WTC11 (cell line): ENCODE measurements around the gene IL20RB. TPM values are rescaled to one million over a fixed set of nuclear protein-coding genes. Genes with fewer than 3 reads are reported as not detected.

Experiments
- ATAC-seq: fragments of 200-7000 bp; cut with Tn5 transposase; 2 replicates; pipeline ENCODE4 v1.10.0; 2021; ENCODE audit warnings: mild to moderate bottlenecking, moderate library complexity
- CTCF ChIA-PET: fragments of 300-600 bp; sonication (Branson Sonifier 250); formaldehyde crosslinking; loops from one replicate; lab custom pipeline; 2021; ENCODE audit warnings: antibody characterized with exemption; lab: Charles Lee
- POLR2A ChIA-PET: fragments of 350-600 bp; sonication (Branson Sonifier 250); formaldehyde crosslinking; loops from one replicate; lab custom pipeline; 2021; ENCODE audit warnings: antibody characterized with exemption; lab: Charles Lee
- DNase-seq: peaks from one replicate; pipeline ENCODE4 v3.0.0; 2021; ENCODE audit warnings: low spot score
- H3K27ac Mint-ChIP-seq: 2 replicates; pipeline ENCODE4 v1.8.0; 2021; ENCODE audit warnings: mixed read lengths
- H3K27me3 Mint-ChIP-seq: 2 replicates; pipeline ENCODE4 v1.8.0; 2021; ENCODE audit warnings: low read depth, mild to moderate bottlenecking, moderate library complexity, mixed read lengths
- H3K36me3 Mint-ChIP-seq: 2 replicates; pipeline ENCODE4 v1.8.0; 2021; ENCODE audit warnings: mixed read lengths
- H3K4me1 Mint-ChIP-seq: 2 replicates; pipeline ENCODE4 v1.8.0; 2022; ENCODE audit warnings: mixed read lengths
- H3K4me3 Mint-ChIP-seq: 2 replicates; pipeline ENCODE4 v1.8.0; 2021; ENCODE audit warnings: mild to moderate bottlenecking, moderate library complexity, mixed read lengths
- H3K9me3 Mint-ChIP-seq: 2 replicates; pipeline ENCODE4 v1.8.0; 2021; ENCODE audit warnings: mixed read lengths
- ARID4B ChIP-seq: sonication (generic); formaldehyde crosslinking; IDR thresholded peaks from 2 replicates; pipeline ENCODE4 v1.8.0; 2023; ENCODE audit warnings: missing genetic modification reagents, mild to moderate bottlenecking, borderline replicate concordance
- CREM ChIP-seq: sonication (generic); formaldehyde crosslinking; IDR thresholded peaks from 2 replicates; pipeline ENCODE4 v1.8.1; 2022; ENCODE audit warnings: mild to moderate bottlenecking, missing genetic modification reagents, moderate library complexity
- ERG ChIP-seq: fragments of 250-450 bp; sonication (Bioruptor Pico); IDR thresholded peaks from 2 replicates; pipeline ENCODE4 v1.8.0; 2021; ENCODE audit warnings: mild to moderate bottlenecking
- GABPB1 ChIP-seq: sonication (generic); formaldehyde crosslinking; IDR thresholded peaks from 2 replicates; pipeline ENCODE4 v1.8.1; 2023; ENCODE audit warnings: mild to moderate bottlenecking, missing genetic modification reagents
- HMGXB4 ChIP-seq: sonication (generic); formaldehyde crosslinking; IDR thresholded peaks from 2 replicates; pipeline ENCODE4 v1.8.1; 2023; ENCODE audit warnings: mild to moderate bottlenecking, moderate library complexity, missing genetic modification reagents
- MXD4 ChIP-seq: fragments of 250-450 bp; sonication (Bioruptor Pico); IDR thresholded peaks from 2 replicates; pipeline ENCODE4 v1.8.0; 2021; ENCODE audit warnings: mild to moderate bottlenecking, moderate library complexity, borderline replicate concordance
- NFATC4 ChIP-seq: fragments of 250-450 bp; sonication (Bioruptor Pico); IDR thresholded peaks from 2 replicates; pipeline ENCODE4 v1.9.0; 2021; ENCODE audit warnings: mild to moderate bottlenecking
- NR3C1 ChIP-seq: sonication (generic); formaldehyde crosslinking; conservative IDR thresholded peaks from 2 replicates; pipeline ENCODE4 v1.8.1; 2023; ENCODE audit warnings: low read depth, mild to moderate bottlenecking, missing genetic modification reagents
- USF1 ChIP-seq: sonication (generic); formaldehyde crosslinking; IDR thresholded peaks from 2 replicates; pipeline ENCODE4 v1.8.0; 2022; ENCODE audit warnings: mild to moderate bottlenecking, missing genetic modification reagents
- ZNF232 ChIP-seq: sonication (generic); formaldehyde crosslinking; IDR thresholded peaks from 2 replicates; pipeline ENCODE4 v1.8.0; 2022; ENCODE audit warnings: mild to moderate bottlenecking, missing genetic modification reagents
- ZNF317 ChIP-seq: sonication (generic); formaldehyde crosslinking; IDR thresholded peaks from 2 replicates; pipeline ENCODE4 v1.8.1; 2023; ENCODE audit warnings: low read depth, mild to moderate bottlenecking, moderate library complexity, missing genetic modification reagents, borderline replicate concordance
- ZNF423 ChIP-seq: fragments of 250-450 bp; sonication (Bioruptor Pico); IDR thresholded peaks from 2 replicates; pipeline ENCODE4 v2.1.2; 2022; ENCODE audit warnings: mild to moderate bottlenecking, moderate library complexity
- total RNA-seq: library from RNA; stranded (reverse); gene quantifications from 3 replicates; pipeline ENCODE4 v1.2.3, GENCODE V29; 2021
- TF ChIP-seq, protein P1 (sequence below): sonication (generic); formaldehyde crosslinking; IDR thresholded peaks from 2 replicates; pipeline ENCODE4 v1.8.0; 2022; ENCODE audit warnings: mild to moderate bottlenecking, missing genetic modification reagents
- TF ChIP-seq, protein P2 (sequence below): sonication (generic); formaldehyde crosslinking; IDR thresholded peaks from 2 replicates; pipeline ENCODE4 v1.8.1; 2022; ENCODE audit warnings: missing genetic modification reagents, borderline replicate concordance
- TF ChIP-seq, protein P3 (sequence below): sonication (generic); formaldehyde crosslinking; conservative IDR thresholded peaks from 2 replicates; pipeline ENCODE4 v1.8.1; 2023; ENCODE audit warnings: mild to moderate bottlenecking, low read depth, missing genetic modification reagents, moderate library complexity
- TF ChIP-seq, protein P4 (sequence below): sonication (generic); formaldehyde crosslinking; IDR thresholded peaks from 2 replicates; pipeline ENCODE4 v1.8.1; 2022; ENCODE audit warnings: low read depth, missing genetic modification reagents, borderline replicate concordance

IL20RB gene
- total RNA-seq, 1 experiment from 2014 or later: 2.3 TPM

GRCh38 chr3:137008131-137008530 is 50.3 kb downstream of the IL20RB start:
- TF ChIP-seq ERG (no peak), ZNF232 (CRISPR knock-in tag) (no peak), MXD4 (CRISPR knock-in tag) (no peak), ARID4B (no peak), CREM (CRISPR knock-in tag) (no peak), HMGXB4 (no peak), ZNF423 (CRISPR knock-in tag) (no peak)
- TF ChIP-seq, protein P1, sequence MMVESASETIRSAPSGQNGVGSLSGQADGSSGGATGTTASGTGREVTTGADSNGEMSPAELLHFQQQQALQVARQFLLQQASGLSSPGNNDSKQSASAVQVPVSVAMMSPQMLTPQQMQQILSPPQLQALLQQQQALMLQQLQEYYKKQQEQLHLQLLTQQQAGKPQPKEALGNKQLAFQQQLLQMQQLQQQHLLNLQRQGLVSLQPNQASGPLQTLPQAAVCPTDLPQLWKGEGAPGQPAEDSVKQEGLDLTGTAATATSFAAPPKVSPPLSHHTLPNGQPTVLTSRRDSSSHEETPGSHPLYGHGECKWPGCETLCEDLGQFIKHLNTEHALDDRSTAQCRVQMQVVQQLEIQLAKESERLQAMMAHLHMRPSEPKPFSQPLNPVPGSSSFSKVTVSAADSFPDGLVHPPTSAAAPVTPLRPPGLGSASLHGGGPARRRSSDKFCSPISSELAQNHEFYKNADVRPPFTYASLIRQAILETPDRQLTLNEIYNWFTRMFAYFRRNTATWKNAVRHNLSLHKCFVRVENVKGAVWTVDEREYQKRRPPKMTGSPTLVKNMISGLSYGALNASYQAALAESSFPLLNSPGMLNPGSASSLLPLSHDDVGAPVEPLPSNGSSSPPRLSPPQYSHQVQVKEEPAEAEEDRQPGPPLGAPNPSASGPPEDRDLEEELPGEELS: no peak
- TF ChIP-seq, protein P2, sequence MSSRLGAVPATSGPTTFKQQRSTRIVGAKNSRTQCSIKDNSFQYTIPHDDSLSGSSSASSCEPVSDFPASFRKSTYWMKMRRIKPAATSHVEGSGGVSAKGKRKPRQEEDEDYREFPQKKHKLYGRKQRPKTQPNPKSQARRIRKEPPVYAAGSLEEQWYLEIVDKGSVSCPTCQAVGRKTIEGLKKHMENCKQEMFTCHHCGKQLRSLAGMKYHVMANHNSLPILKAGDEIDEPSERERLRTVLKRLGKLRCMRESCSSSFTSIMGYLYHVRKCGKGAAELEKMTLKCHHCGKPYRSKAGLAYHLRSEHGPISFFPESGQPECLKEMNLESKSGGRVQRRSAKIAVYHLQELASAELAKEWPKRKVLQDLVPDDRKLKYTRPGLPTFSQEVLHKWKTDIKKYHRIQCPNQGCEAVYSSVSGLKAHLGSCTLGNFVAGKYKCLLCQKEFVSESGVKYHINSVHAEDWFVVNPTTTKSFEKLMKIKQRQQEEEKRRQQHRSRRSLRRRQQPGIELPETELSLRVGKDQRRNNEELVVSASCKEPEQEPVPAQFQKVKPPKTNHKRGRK: no peak
- TF ChIP-seq, protein P3, sequence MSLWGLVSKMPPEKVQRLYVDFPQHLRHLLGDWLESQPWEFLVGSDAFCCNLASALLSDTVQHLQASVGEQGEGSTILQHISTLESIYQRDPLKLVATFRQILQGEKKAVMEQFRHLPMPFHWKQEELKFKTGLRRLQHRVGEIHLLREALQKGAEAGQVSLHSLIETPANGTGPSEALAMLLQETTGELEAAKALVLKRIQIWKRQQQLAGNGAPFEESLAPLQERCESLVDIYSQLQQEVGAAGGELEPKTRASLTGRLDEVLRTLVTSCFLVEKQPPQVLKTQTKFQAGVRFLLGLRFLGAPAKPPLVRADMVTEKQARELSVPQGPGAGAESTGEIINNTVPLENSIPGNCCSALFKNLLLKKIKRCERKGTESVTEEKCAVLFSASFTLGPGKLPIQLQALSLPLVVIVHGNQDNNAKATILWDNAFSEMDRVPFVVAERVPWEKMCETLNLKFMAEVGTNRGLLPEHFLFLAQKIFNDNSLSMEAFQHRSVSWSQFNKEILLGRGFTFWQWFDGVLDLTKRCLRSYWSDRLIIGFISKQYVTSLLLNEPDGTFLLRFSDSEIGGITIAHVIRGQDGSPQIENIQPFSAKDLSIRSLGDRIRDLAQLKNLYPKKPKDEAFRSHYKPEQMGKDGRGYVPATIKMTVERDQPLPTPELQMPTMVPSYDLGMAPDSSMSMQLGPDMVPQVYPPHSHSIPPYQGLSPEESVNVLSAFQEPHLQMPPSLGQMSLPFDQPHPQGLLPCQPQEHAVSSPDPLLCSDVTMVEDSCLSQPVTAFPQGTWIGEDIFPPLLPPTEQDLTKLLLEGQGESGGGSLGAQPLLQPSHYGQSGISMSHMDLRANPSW (CRISPR knock-in tag): no peak
- no peak overlapping the region for H3K4me3 Mint-ChIP-seq
- no peak overlapping the region for H3K27ac Mint-ChIP-seq
- H3K9me3 Mint-ChIP-seq: no peaks in the 10 kb centered on the region
- ATAC-seq (no peak), DNase-seq (no peak)
- ChIA-PET CTCF (no interaction called here), POLR2A (no interaction called here)
- H3K4me1 Mint-ChIP-seq: no peaks in the 10 kb centered on the region
- no peaks in the 10 kb centered on the region for H3K36me3 Mint-ChIP-seq
- no peaks in the 10 kb centered on the region; the same call in 1 of the 2 replicates for H3K27me3 Mint-ChIP-seq

DNA sequence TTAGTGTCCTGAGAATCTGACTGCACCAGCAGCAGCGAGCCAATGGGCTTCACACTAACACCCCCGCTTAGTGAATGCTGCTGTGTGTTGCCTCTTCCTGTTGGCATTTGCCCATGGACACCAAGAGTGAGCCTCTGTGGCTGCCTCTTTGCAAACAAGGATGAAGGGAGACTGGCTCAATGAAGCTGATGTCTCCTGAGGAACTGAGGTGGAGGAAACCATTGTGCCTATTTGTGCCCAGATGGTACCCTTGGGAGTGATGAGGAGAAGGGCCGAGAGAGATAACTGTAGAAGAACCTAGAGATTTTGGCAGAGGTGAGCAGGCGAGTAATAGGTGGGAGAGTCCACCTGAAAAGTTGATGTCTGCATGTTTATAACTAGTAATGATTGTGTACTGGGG is 51.2 kb downstream of the IL20RB start:
- DNase-seq: no peak
- Mint-ChIP-seq H3K4me3 (no peak overlapping the region), H3K27ac (no peak overlapping the region), H3K27me3 (no peaks in the 10 kb centered on the region), H3K4me1 (peaks cover 3% of the 10 kb centered on the region), H3K36me3 (no peaks in the 10 kb centered on the region), H3K9me3 (no peaks in the 10 kb centered on the region)
- CTCF ChIA-PET: no interaction called here
- no peak for ATAC-seq
- TF ChIP-seq NFATC4 (no peak), NR3C1 (no peak), GABPB1 (CRISPR knock-in tag) (no peak), USF1 (no peak), ZNF317 (no peak)
- TF ChIP-seq, protein P4, sequence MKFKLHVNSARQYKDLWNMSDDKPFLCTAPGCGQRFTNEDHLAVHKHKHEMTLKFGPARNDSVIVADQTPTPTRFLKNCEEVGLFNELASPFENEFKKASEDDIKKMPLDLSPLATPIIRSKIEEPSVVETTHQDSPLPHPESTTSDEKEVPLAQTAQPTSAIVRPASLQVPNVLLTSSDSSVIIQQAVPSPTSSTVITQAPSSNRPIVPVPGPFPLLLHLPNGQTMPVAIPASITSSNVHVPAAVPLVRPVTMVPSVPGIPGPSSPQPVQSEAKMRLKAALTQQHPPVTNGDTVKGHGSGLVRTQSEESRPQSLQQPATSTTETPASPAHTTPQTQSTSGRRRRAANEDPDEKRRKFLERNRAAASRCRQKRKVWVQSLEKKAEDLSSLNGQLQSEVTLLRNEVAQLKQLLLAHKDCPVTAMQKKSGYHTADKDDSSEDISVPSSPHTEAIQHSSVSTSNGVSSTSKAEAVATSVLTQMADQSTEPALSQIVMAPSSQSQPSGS (CRISPR knock-in tag): no peak
- TF ChIP-seq, protein P3 (CRISPR knock-in tag): no peak
- POLR2A ChIA-PET: no interaction called here
